Measurements from ENCODE around the gene DDX42. TPM values are rescaled to one million over a fixed set of nuclear protein-coding genes. Genes with fewer than 3 reads are reported as not detected.
"Not testable (repeated sequence)": the region's sequence is repeated elsewhere in the genome, so short reads cannot be mapped to it uniquely, and the experiment has no call there.

Gene DDX42
- total RNA-seq, 1 donor from 2014 or later = 110 TPM

DNA sequence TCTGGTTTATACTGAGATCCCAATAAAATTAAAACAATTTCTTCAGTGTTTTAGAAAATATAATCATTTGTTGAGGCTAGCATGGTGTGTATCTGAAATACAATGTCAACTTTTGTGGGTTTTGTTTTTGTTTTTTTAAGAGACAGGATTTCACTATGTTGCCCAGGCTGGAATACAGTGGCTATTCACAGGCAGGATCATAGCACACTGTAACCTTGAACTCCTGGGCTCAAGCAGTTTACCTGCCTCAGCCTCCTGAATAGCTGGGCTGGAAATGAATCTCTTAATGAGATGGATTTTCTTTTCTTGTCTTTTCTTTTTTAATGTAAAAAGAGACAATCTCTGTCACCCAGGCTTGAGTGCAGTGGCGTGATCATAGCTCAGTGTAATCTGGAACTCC lies 12.1 kb downstream of the DDX42 start:
- H3K27me3 Mint-ChIP-seq (ENCODE audit: unreplicated experiment) = no peaks in the 10 kb centered on the region
- peaks cover 9% of the 10 kb centered on the region for H3K36me3 Mint-ChIP-seq (ENCODE audit: low read depth, unreplicated experiment)
- no peaks in the 10 kb centered on the region for H3K4me1 Mint-ChIP-seq (ENCODE audit: unreplicated experiment)
- DNase-seq (ENCODE audit: low spot score) = no peak
- no peak overlapping the region for H3K4me3 Mint-ChIP-seq (ENCODE audit: unreplicated experiment)
- no peaks in the 10 kb centered on the region for H3K9me3 Mint-ChIP-seq (ENCODE audit: unreplicated experiment)
- TF ChIP-seq, protein P1, sequence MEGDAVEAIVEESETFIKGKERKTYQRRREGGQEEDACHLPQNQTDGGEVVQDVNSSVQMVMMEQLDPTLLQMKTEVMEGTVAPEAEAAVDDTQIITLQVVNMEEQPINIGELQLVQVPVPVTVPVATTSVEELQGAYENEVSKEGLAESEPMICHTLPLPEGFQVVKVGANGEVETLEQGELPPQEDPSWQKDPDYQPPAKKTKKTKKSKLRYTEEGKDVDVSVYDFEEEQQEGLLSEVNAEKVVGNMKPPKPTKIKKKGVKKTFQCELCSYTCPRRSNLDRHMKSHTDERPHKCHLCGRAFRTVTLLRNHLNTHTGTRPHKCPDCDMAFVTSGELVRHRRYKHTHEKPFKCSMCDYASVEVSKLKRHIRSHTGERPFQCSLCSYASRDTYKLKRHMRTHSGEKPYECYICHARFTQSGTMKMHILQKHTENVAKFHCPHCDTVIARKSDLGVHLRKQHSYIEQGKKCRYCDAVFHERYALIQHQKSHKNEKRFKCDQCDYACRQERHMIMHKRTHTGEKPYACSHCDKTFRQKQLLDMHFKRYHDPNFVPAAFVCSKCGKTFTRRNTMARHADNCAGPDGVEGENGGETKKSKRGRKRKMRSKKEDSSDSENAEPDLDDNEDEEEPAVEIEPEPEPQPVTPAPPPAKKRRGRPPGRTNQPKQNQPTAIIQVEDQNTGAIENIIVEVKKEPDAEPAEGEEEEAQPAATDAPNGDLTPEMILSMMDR (IDR thresholded peaks at IDR 0.05; ENCODE audit: unreplicated experiment) = no peak
- no peak overlapping the region for H3K27ac Mint-ChIP-seq (ENCODE audit: unreplicated experiment)

DNA sequence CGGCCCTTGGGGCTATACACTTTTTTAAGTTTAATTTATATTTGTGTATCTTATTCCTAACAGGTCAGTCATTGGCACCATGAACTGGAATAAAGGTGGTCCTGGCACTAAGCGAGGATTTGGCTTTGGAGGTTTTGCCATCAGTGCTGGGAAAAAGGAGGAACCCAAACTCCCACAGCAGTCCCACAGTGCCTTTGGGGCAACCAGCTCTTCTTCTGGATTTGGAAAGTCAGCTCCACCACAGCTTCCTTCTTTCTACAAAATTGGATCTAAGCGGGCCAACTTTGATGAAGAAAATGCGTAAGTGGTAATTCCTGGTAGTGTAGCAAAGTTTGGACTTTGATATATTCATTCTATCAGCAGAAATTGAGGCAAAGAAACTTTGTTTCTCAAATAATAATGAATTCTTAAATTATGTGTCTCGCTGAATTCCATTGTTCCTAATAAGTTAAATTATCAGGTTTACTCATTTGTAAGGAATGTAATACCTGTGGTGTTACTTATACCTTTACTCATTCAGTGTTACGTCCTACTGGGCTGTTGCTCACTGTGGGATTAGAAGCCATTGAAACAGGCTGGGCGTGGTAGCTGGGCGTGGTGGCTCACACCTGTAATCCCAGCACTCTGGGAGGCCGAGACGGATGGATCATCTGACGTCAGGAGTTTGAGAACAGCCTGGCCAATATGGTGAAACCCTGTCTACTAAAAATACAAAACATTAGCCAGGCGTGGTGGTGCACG lies 13.2 kb downstream of the DDX42 start:
- Mint-ChIP-seq H3K27me3 (ENCODE audit: unreplicated experiment) (no peaks in the 10 kb centered on the region), H3K36me3 (ENCODE audit: low read depth, unreplicated experiment) (peaks cover 9% of the 10 kb centered on the region), H3K4me3 (ENCODE audit: unreplicated experiment) (no peak overlapping the region), H3K4me1 (ENCODE audit: unreplicated experiment) (no peaks in the 10 kb centered on the region), H3K9me3 (ENCODE audit: unreplicated experiment) (no peaks in the 10 kb centered on the region), H3K27ac (ENCODE audit: unreplicated experiment) (no peak overlapping the region)
- no peak for DNase-seq (ENCODE audit: low spot score)
- TF ChIP-seq, protein P1 (IDR thresholded peaks at IDR 0.05; ENCODE audit: unreplicated experiment) = no peak

DNA sequence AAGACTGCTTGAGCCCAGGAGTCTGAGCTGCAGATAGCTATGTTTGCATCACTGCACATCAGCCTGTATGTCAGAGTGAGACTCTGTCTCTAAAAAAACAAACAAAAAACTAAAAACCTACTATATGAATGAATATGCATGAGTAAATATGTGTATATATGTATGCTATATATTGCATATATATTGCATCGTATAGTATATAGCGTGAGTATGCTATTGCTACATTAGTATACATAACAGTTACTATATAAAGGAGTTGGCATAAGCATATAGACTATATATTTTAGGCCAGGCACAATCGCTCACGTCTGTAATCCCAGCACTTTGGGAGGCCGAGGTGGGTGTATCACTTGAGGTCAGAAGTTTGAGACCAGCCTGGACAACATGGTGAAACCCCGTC lies 16.1 kb downstream of the DDX42 start:
- no peak for DNase-seq (ENCODE audit: low spot score)
- no peaks in the 10 kb centered on the region for H3K9me3 Mint-ChIP-seq (ENCODE audit: unreplicated experiment)
- H3K27ac Mint-ChIP-seq (ENCODE audit: unreplicated experiment) = no peak overlapping the region
- H3K4me1 Mint-ChIP-seq (ENCODE audit: unreplicated experiment) = no peaks in the 10 kb centered on the region
- TF ChIP-seq, protein P1 (IDR thresholded peaks at IDR 0.05; ENCODE audit: unreplicated experiment) = no peak
- H3K27me3 Mint-ChIP-seq (ENCODE audit: unreplicated experiment) = no peaks in the 10 kb centered on the region
- H3K36me3 Mint-ChIP-seq (ENCODE audit: low read depth, unreplicated experiment) = peaks cover 13% of the 10 kb centered on the region
- H3K4me3 Mint-ChIP-seq (ENCODE audit: unreplicated experiment) = no peak overlapping the region

DNA sequence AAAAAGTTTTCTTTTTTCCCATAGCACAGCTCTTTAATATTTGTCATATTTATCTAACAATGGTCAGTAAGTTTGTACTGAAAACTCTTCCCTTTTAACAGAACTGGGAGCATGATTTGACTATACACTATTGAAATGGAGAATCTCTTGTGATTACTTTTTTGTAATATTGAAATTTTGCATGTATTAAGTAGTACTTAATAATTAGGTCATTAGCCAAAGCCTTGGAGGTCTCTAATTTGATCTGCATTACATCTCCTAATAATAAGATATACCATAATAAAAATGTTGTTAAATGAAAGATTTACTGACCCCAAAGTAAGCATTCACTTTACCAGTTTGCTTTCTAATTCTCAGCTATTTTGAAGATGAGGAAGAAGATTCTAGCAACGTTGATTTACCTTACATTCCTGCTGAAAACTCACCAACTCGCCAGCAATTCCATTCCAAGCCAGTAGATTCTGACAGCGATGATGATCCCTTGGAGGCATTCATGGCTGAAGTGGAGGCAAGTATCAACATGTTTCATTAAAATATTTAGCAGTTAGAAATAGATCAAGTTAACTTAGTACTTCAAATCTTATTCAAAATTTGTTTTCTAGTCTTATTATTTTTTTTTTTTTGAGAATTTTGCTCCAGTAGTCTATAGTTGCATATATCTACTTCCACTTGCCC lies 18.2 kb downstream of the DDX42 start:
- no peaks in the 10 kb centered on the region for H3K9me3 Mint-ChIP-seq (ENCODE audit: unreplicated experiment)
- no peak overlapping the region for H3K27ac Mint-ChIP-seq (ENCODE audit: unreplicated experiment)
- no peak for DNase-seq (ENCODE audit: low spot score)
- H3K4me3 Mint-ChIP-seq (ENCODE audit: unreplicated experiment) = no peak overlapping the region
- H3K4me1 Mint-ChIP-seq (ENCODE audit: unreplicated experiment) = no peaks in the 10 kb centered on the region
- TF ChIP-seq, protein P1 (IDR thresholded peaks at IDR 0.05; ENCODE audit: unreplicated experiment) = no peak
- peaks cover 15% of the 10 kb centered on the region for H3K36me3 Mint-ChIP-seq (ENCODE audit: low read depth, unreplicated experiment)
- H3K27me3 Mint-ChIP-seq (ENCODE audit: unreplicated experiment) = no peaks in the 10 kb centered on the region

DNA sequence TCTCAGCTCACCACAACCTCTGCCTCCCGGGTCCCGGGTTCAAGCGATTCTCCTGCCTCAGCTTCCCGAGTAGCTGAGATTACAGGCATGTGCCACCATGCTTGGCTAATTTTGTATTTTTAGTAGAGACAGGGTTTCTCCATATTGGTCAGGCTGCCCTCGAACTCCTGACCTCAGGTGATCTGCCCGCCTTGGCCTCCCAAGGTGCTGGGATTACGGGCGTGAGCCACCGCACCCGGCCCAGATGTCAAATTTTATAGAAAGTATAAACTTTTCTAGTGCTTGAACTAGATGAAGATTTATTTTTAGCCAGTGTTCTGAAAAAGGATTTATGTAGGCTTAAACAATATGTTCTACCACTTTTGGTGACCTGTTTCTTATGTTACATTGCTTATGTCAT lies 22.4 kb downstream of the DDX42 start:
- not testable (repeated sequence) for DNase-seq (ENCODE audit: low spot score); H3K4me3 Mint-ChIP-seq (ENCODE audit: unreplicated experiment); H3K27me3 Mint-ChIP-seq (ENCODE audit: unreplicated experiment); H3K9me3 Mint-ChIP-seq (ENCODE audit: unreplicated experiment); H3K27ac Mint-ChIP-seq (ENCODE audit: unreplicated experiment); H3K4me1 Mint-ChIP-seq (ENCODE audit: unreplicated experiment)
- peaks cover 18% of the 10 kb centered on the region for H3K36me3 Mint-ChIP-seq (ENCODE audit: low read depth, unreplicated experiment)

All from endothelial cell (in vitro differentiated cells).